ENCODE measurements around the gene STAC.
"Not testable (repeated sequence)": the region's sequence is repeated elsewhere in the genome, so short reads cannot be mapped to it uniquely, and the experiment has no call there.

STAC gene

DNA sequence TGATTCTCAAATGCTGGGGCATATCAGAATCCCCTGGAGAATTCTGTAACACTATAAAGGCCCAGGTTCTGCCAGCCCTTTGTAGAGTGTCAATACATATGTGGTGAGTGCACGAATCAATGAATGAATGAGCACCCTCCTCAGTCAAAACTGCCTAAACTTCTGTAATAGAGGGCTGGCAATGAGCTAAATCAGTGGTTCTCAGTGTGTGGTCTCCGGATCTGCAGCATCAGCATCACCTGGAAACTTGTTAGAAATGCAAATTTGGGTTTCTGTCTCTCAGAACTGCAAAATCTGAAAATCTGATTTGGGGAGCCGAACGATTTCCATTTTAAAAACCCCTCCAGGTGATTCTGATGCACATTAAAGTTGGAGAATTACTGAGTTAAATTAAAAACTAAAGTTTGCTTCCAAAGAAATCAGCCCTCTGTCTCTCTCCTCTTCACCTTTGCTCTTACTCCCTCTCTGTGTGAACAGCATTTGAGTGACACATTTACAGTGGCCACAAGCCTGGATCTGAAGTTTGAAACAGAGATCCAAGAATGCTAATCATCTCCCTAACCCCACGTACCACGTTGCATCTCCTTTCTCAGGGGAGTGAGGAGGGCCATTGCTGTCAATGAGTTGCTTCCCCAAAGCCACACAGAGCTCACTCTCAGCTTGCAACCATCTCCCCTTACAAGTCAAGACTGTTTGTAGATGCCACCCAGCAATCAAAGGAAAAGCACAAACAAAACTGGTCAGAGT lies 109.5 kb downstream of the STAC start:
- H3K4me1 ChIP-seq (ENCODE audit: control insufficient read depth in 1 of 2, insufficient read depth in 1 of 2, low read depth in 1 of 2, low read length in 1 of 2), result no peaks in the 10 kb centered on the region
- TF ChIP-seq, protein P1, sequence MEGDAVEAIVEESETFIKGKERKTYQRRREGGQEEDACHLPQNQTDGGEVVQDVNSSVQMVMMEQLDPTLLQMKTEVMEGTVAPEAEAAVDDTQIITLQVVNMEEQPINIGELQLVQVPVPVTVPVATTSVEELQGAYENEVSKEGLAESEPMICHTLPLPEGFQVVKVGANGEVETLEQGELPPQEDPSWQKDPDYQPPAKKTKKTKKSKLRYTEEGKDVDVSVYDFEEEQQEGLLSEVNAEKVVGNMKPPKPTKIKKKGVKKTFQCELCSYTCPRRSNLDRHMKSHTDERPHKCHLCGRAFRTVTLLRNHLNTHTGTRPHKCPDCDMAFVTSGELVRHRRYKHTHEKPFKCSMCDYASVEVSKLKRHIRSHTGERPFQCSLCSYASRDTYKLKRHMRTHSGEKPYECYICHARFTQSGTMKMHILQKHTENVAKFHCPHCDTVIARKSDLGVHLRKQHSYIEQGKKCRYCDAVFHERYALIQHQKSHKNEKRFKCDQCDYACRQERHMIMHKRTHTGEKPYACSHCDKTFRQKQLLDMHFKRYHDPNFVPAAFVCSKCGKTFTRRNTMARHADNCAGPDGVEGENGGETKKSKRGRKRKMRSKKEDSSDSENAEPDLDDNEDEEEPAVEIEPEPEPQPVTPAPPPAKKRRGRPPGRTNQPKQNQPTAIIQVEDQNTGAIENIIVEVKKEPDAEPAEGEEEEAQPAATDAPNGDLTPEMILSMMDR (IDR thresholded peaks at IDR 0.05), result no peak
- H3K9me3 ChIP-seq, result no peaks in the 10 kb centered on the region
- H3K27ac ChIP-seq, result no peak overlapping the region
- H3K4me3 ChIP-seq (ENCODE audit: low read depth in 1 of 2, low read length in 1 of 2), result no peak overlapping the region
- H3K27me3 ChIP-seq, result no peaks in the 10 kb centered on the region
- no peaks in the 10 kb centered on the region for H3K36me3 ChIP-seq

DNA sequence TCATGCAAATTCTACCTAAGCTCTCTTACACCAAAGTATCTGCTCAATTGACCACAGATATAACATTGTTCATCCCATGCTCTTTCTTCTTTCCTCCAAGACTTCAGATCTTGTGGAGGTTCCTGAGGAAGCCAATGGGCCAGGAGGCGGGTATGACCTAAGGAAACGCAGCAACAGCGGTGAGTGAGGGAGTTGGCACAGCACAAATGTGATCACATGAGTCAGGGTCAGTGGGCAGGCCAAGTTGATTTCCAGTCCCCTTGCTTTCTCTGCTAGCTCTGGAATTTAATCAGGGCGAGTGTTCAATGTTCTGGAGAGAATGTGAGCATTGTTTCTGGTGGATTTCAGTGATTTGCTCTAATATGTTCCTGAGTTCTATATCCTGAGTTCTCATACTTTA lies 112.7 kb downstream of the STAC start:
- Histone ChIP-seq H3K27ac (no peak overlapping the region), H3K4me1 (ENCODE audit: control insufficient read depth in 1 of 2, insufficient read depth in 1 of 2, low read depth in 1 of 2, low read length in 1 of 2) (peaks cover 10 to 14% of the 10 kb centered on the region in 2 experiments), H3K36me3 (no peaks in the 10 kb centered on the region), H3K4me3 (ENCODE audit: low read depth in 1 of 2, low read length in 1 of 2) (no peak overlapping the region), H3K9me3 (no peaks in the 10 kb centered on the region), H3K27me3 (no peaks in the 10 kb centered on the region)
- TF ChIP-seq, protein P1 (IDR thresholded peaks at IDR 0.05), result no peak

DNA sequence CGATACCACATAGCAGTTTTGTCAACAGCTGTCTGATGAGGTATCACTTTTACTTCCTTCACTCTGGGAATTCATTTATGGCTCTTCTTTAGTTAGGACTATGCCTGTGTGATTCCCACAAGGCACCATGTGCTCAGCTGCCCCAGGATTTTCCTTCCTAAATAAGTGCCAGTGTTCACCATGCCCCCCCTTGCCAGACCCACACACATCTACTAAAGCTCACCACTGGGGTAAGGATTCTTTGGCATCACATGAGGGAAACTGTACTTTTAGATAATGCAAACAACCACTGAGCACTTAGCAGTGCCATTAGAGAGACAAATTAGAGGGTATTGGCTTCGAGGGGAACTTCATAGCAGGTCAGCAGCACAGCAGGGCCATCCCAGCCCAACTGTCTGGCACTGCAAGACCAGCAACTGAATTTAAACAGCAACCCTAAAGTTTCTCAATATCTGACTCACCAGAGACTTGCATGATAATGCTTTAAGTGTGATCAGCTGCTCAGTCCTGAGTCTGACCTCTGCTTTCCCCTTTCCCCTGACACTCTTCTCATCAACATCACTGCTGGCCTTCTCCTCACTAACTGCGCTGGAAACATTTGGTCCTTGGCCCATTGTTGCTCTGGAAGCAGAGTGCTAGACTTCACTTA lies 114.3 kb downstream of the STAC start:
- Histone ChIP-seq H3K36me3 (no peaks in the 10 kb centered on the region), H3K9me3 (no peaks in the 10 kb centered on the region), H3K27me3 (peaks cover 5% of the 10 kb centered on the region), H3K4me3 (ENCODE audit: low read depth in 1 of 2, low read length in 1 of 2) (no peak overlapping the region), H3K4me1 (ENCODE audit: control insufficient read depth in 1 of 2, insufficient read depth in 1 of 2, low read depth in 1 of 2, low read length in 1 of 2) (peaks cover 10 to 14% of the 10 kb centered on the region in 2 experiments), H3K27ac (no peak overlapping the region)
- TF ChIP-seq, protein P1 (IDR thresholded peaks at IDR 0.05), result no peak

DNA sequence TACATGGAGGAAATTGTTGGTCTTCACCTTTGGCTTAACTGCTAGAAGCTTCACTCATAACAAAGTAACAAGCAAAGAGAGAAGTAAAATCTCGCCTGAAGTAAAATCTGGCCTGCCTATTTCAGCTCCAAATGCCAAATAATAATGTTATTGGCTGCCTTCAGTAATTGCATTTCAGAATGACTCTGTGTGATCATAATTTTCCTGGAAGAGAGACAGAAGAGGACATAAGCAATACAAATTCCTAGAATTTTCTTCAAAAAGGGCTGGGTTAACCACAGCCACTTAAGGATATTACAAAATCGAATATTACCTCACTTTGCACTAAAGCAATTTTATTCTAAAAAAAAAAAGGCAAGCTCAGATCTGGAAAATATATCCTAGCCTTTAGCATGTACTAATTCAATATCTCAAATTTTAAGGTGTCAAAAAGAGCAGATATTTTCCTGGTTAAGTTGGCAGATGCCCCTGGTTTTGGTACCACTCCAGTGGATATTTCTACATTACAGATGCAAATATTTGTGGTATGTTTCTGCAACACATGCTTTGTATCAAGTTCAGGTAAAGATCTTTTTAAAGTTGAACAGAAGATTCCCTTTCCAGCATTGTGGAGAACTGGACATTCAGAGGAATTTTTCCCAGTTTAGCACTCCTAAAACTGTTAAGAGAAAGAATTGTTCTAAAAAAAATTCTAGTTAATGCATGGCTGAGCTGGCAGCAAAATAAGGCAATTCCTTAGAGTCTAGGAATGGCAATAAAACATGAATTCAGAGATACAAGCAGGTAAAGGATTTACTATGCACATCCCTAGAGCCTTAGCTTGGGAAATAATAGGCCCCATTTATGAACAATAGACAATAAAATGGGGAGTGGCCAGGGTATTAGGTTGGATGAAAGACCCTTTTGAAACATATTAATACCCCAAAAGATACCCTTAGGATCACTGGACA lies 116.7 kb downstream of the STAC start:
- Histone ChIP-seq H3K9me3 (no peaks in the 10 kb centered on the region), H3K27ac (no peak overlapping the region), H3K4me1 (ENCODE audit: control insufficient read depth in 1 of 2, insufficient read depth in 1 of 2, low read depth in 1 of 2, low read length in 1 of 2) (peaks cover 10 to 14% of the 10 kb centered on the region in 2 experiments)

DNA sequence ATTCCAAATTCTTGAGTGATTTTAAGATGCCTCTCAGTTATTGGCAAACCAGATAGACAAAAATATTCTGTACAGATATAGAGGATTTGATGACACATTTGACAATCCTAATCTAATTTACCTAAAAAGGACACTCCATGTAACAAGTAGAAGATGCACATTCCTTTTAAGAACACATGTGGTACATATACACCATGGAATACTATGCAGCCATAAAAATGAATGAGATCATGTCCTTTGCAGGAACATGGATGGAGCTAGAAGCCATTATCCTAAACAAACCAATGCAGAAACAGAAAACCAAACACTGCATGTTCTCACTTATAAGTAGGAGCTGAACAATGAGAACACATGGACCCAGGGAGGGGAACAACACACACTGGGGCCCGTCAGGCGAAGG lies 119.7 kb downstream of the STAC start:
- H3K4me3 ChIP-seq (ENCODE audit: low read depth in 1 of 2, low read length in 1 of 2), result not testable (repeated sequence)

More for the DNA sequence above, 116.7 kb downstream of the STAC start:
- Histone ChIP-seq H3K27me3 (peaks cover 5% of the 10 kb centered on the region), H3K4me3 (ENCODE audit: low read depth in 1 of 2, low read length in 1 of 2) (no peak overlapping the region), H3K36me3 (no peaks in the 10 kb centered on the region)
- TF ChIP-seq, protein P1 (IDR thresholded peaks at IDR 0.05), result no peak

More for the DNA sequence above, 119.7 kb downstream of the STAC start:
- H3K27me3 ChIP-seq, H3K36me3 ChIP-seq, H3K9me3 ChIP-seq, H3K27ac ChIP-seq: not testable (repeated sequence)
- H3K4me1 ChIP-seq (ENCODE audit: control insufficient read depth in 1 of 2, insufficient read depth in 1 of 2, low read depth in 1 of 2, low read length in 1 of 2), result peaks cover 10 to 14% of the 10 kb centered on the region in 2 experiments

Data from neutrophil (primary cell).